ENCODE measurements around the gene SPATA33.

DNA sequence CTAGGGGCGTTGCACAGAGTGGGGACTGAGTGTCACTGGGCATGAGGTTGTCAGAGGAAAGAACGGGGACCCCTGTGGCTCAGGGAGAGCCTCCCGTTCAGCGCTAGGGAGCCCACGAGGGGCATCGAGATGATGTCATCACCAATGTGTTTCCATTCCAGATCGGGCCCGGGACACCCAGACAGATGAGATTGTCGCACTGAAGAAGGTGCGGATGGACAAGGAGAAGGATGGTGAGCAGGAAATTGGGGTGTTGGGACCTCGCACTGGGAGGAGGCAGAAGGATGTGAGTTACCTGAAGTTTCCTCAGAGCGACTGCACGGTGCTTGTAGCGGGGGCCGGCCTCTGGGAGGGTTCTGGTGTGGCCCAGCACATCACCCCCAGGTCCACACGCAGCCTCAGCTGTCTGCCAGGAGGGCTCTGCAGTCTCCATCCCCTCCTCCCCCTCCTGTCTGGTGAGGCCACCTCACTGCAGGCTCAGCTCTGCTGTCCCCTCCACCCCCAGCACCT lies 32.8 kb downstream of the SPATA33 start:
- TF ChIP-seq EZH2phosphoT487 (IDR thresholded peaks at IDR 0.05; ENCODE audit: insufficient read depth, low read depth), result no peak
- no peak for TF ChIP-seq EZH2 (IDR thresholded peaks at IDR 0.05; ENCODE audit: insufficient read depth, poor library complexity, severe bottlenecking)

Measured in GM23248 (cell line).